SK-N-SH (cell line): ENCODE results near the gene PRDM5. TPM values are rescaled to one million over a fixed set of nuclear protein-coding genes. Genes with fewer than 3 reads are reported as not detected.

Source experiments
- CTCF ChIA-PET: fragments of 300-600, 350-600 bp; formaldehyde crosslinking; extraction: SDS; loops from one replicate; lab custom pipeline; 2021; lab: Yijun Ruan, JAX
- POLR2A ChIA-PET: fragments of 350-600 bp; sonication (Branson Sonifier 250); formaldehyde crosslinking; extraction: SDS; loops from one replicate; lab custom pipeline; 2020; ENCODE audit warnings: antibody characterized with exemption, inconsistent platforms; lab: Yijun Ruan, JAX
- DNase-seq: peaks from one replicate; pipeline ENCODE4 v3.0.0; 2012
- H2AFZ ChIP-seq: fragments of 200-600 bp; sonication (generic); 2 replicates; pipeline ENCODE4 v1.8.1; 2016; ENCODE audit warnings: antibody characterized with exemption, mild to moderate bottlenecking, low read depth
- H3F3A ChIP-seq: fragments of 200-600 bp; sonication (generic); replicated peaks from 2 replicates; pipeline ENCODE3; 2016; ENCODE audit warnings: antibody characterized with exemption, mild to moderate bottlenecking; ENCODE audit not compliant: insufficient read depth
- H3K27ac ChIP-seq, 2 experiments: fragments of 200-500 bp in 1 of 2; fragments of 200-600 bp in 1 of 2; sonication (Bioruptor generic) in 1 of 2; sonication (generic), shearing (Covaris generic) in 1 of 2; 2 replicates each; pipeline versions ENCODE4 v1.5.1 to v1.6.1; 2014 to 2016; ENCODE audit warnings: low read depth in 2 of 2, inconsistent platforms in 1 of 2, low read length in 1 of 2, mild to moderate bottlenecking in 1 of 2, mixed read lengths in 1 of 2
- H3K27me3 ChIP-seq: fragments of 200-600 bp; sonication (generic), shearing (Covaris generic); 2 replicates; pipeline ENCODE4 v1.6.1; 2016; ENCODE audit warnings: mixed run types; ENCODE audit not compliant: insufficient read depth
- H3K36me3 ChIP-seq, 2 experiments: fragments of 200-500 bp in 1 of 2; fragments of 200-600 bp in 1 of 2; sonication (Bioruptor generic) in 1 of 2; sonication (generic) in 1 of 2; replicated peaks in 1 of 2; 2 replicates each; pipeline versions ENCODE3 to v1.5.1; 2014 to 2016; ENCODE audit warnings: low read length in 1 of 2, mild to moderate bottlenecking in 1 of 2; ENCODE audit not compliant: insufficient read depth in 2 of 2, control insufficient read depth in 1 of 2
- H3K4me1 ChIP-seq, 2 experiments: fragments of 200-500 bp in 1 of 2; fragments of 200-600 bp in 1 of 2; sonication (Bioruptor generic) in 1 of 2; sonication (generic), shearing (Covaris generic) in 1 of 2; 2 replicates each; pipeline versions ENCODE4 v1.5.1 to v1.6.1; 2014 to 2016; ENCODE audit warnings: low read depth in 1 of 2, low read length in 1 of 2, mixed run types in 1 of 2; ENCODE audit not compliant: insufficient read depth in 2 of 2, control insufficient read depth in 1 of 2
- H3K4me2 ChIP-seq: fragments of 200-600 bp; sonication (generic), shearing (Covaris generic); 2 replicates; pipeline ENCODE4 v1.6.1; 2017; ENCODE audit warnings: mixed run types
- H3K4me3 ChIP-seq, 2 experiments: fragments of 200-500 bp in 1 of 2; fragments of 200-600 bp in 1 of 2; sonication (Bioruptor generic) in 1 of 2; sonication (generic), shearing (Covaris generic) in 1 of 2; 2 replicates each; pipeline versions ENCODE4 v1.5.1 to v1.8.1; 2014 to 2016; ENCODE audit warnings: low read depth in 2 of 2, inconsistent platforms in 1 of 2, low read length in 1 of 2, mild to moderate bottlenecking in 1 of 2, mixed read lengths in 1 of 2, moderate library complexity in 1 of 2
- H3K79me2 ChIP-seq: fragments of 200-600 bp; sonication (generic); 2 replicates; pipeline ENCODE4 v1.8.1; 2017; ENCODE audit warnings: mild to moderate bottlenecking; ENCODE audit not compliant: insufficient read depth
- H3K9ac ChIP-seq: fragments of 200-600 bp; sonication (generic); 2 replicates; pipeline ENCODE4 v1.6.1; 2017; ENCODE audit warnings: mixed run types
- H3K9me2 ChIP-seq: fragments of 200-600 bp; sonication (generic); 2 replicates; pipeline ENCODE4 v1.6.1; 2017; ENCODE audit warnings: mixed run types
- H3K9me3 ChIP-seq: fragments of 200-600 bp; sonication (generic); 2 replicates; pipeline ENCODE4 v1.6.1; 2017; ENCODE audit warnings: mixed run types, mild to moderate bottlenecking, moderate library complexity
- H4K20me1 ChIP-seq: fragments of 200-600 bp; sonication (generic); 2 replicates; pipeline ENCODE4 v1.6.1; 2017; ENCODE audit warnings: mild to moderate bottlenecking, mixed run types; ENCODE audit not compliant: insufficient read depth
- CHD2 ChIP-seq: fragments of 150-350 bp; IDR thresholded peaks from 2 replicates; pipeline ENCODE4 v1.6.1; 2018; ENCODE audit warnings: low read length; ENCODE audit not compliant: partially characterized antibody
- CTCF ChIP-seq: fragments of 200-600 bp; sonication (generic); IDR thresholded peaks from 2 replicates; pipeline ENCODE4 v1.6.1; 2017; ENCODE audit warnings: antibody characterized with exemption, mild to moderate bottlenecking, moderate library complexity
- GABPA ChIP-seq: IDR thresholded peaks from 2 replicates; pipeline ENCODE4 v1.4.0; 2012; ENCODE audit warnings: low read depth, mild to moderate bottlenecking
- IRF3 ChIP-seq: fragments of 150-350 bp; IDR thresholded peaks from 2 replicates; pipeline ENCODE4 v1.6.1; 2016; ENCODE audit warnings: mild to moderate bottlenecking, low read depth, low read length
- MEF2A ChIP-seq: IDR thresholded peaks from 2 replicates; pipeline ENCODE4 v1.4.0; 2012; ENCODE audit warnings: low read depth, borderline replicate concordance
- MXI1 ChIP-seq: IDR thresholded peaks from 2 replicates; pipeline ENCODE4 v1.6.1; 2012; ENCODE audit warnings: mild to moderate bottlenecking, low read depth, low read length, improper control_type of control experiment
- NFIC ChIP-seq: IDR thresholded peaks from 2 replicates; pipeline ENCODE4 v1.4.0; 2012; ENCODE audit warnings: borderline replicate concordance
- POLR2AphosphoS5 ChIP-seq: IDR thresholded peaks from 2 replicates; pipeline ENCODE4 v1.6.1; 2012; ENCODE audit warnings: low read depth, low read length
- RAD21 ChIP-seq: IDR thresholded peaks from 2 replicates; pipeline ENCODE4 v1.6.1; 2012; ENCODE audit warnings: mild to moderate bottlenecking, low read length
- RXRA ChIP-seq: IDR thresholded peaks from 2 replicates; pipeline ENCODE4 v1.4.0; 2012; ENCODE audit warnings: low read depth, mild to moderate bottlenecking, borderline replicate concordance
- SIN3A ChIP-seq: IDR thresholded peaks from 2 replicates; pipeline ENCODE4 v1.6.1; 2012; ENCODE audit warnings: low read depth, mild to moderate bottlenecking, low read length, moderate library complexity, borderline replicate concordance
- YY1 ChIP-seq: IDR thresholded peaks from 2 replicates; pipeline ENCODE4 v1.4.0; 2012; ENCODE audit warnings: low read depth, mild to moderate bottlenecking
- whole genome bisulfite sequencing: methylation state at CpG from one replicate; pipeline ENCODE4 v1.1.6; 2017; ENCODE audit warnings: low lambda C conversion rate; 5-methylcytosine and 5-hydroxymethylcytosine counted together
- polyA plus RNA-seq, 3 experiments: library from polyadenylated mRNA; depleted of rRNA; stranded (reverse); fragments of >200 nt; gene quantifications; 2 replicates each; pipeline ENCODE4 v1.2.3, GENCODE V29; 2012
- TF ChIP-seq, protein P1 (sequence below): IDR thresholded peaks from 2 replicates; pipeline ENCODE4 v1.6.1; 2012; ENCODE audit warnings: mild to moderate bottlenecking, low read depth, low read length, moderate library complexity
- TF ChIP-seq, protein P2 (sequence below): IDR thresholded peaks from 2 replicates; pipeline ENCODE4; 2012

PRDM5 gene
- polyA plus RNA-seq, 1 of the 3 experiments (the other 2 are of a cell fraction): 3.8 TPM

DNA sequence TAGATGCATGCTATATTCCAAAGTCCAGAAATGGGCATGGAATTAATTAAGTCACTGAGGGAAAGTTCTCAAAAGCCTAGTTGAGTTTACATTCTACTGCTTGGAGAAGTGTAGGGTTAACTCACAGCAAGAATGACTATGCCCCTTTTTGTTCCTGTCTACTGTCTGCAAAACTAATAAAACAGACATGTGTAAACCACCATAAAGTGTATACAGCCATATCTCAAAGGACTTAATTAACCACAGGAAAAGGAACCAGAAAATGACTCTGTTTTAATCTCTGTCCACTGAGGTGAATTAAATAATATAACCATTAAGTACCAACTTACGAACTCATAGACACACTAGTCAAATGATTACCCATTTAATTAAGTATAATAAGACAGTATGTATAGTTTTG, 84.9 kb downstream of the PRDM5 start:
- Histone ChIP-seq H3K27ac (no peak overlapping the region; a peak in 1 of 4 replicates), H3K4me1 (peaks cover 7 to 9% of the 10 kb centered on the region in 2 experiments; a peak in 2 of 4 replicates), H3K9me2 (no peaks in the 10 kb centered on the region), H3K27me3 (no peaks in the 10 kb centered on the region), H3F3A (peaks cover 5% of the 10 kb centered on the region)
- 93% methylated on average over 1 of the region's 1 CpG for WGBS
- no peak for TF ChIP-seq MEF2A
- TF ChIP-seq RXRA: no peak
- TF ChIP-seq POLR2AphosphoS5: no peak
- TF ChIP-seq IRF3: no peak
- no peak for TF ChIP-seq CTCF
- TF ChIP-seq SIN3A: no peak
- TF ChIP-seq CHD2: no peak
- no peak for TF ChIP-seq RAD21
- TF ChIP-seq GABPA: no peak
- TF ChIP-seq, protein P1, sequence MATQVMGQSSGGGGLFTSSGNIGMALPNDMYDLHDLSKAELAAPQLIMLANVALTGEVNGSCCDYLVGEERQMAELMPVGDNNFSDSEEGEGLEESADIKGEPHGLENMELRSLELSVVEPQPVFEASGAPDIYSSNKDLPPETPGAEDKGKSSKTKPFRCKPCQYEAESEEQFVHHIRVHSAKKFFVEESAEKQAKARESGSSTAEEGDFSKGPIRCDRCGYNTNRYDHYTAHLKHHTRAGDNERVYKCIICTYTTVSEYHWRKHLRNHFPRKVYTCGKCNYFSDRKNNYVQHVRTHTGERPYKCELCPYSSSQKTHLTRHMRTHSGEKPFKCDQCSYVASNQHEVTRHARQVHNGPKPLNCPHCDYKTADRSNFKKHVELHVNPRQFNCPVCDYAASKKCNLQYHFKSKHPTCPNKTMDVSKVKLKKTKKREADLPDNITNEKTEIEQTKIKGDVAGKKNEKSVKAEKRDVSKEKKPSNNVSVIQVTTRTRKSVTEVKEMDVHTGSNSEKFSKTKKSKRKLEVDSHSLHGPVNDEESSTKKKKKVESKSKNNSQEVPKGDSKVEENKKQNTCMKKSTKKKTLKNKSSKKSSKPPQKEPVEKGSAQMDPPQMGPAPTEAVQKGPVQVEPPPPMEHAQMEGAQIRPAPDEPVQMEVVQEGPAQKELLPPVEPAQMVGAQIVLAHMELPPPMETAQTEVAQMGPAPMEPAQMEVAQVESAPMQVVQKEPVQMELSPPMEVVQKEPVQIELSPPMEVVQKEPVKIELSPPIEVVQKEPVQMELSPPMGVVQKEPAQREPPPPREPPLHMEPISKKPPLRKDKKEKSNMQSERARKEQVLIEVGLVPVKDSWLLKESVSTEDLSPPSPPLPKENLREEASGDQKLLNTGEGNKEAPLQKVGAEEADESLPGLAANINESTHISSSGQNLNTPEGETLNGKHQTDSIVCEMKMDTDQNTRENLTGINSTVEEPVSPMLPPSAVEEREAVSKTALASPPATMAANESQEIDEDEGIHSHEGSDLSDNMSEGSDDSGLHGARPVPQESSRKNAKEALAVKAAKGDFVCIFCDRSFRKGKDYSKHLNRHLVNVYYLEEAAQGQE: no peak
- TF ChIP-seq, all 33 proteins: peak for 0
- CTCF ChIA-PET: interaction anchor here (1.3 kb wide), 1 partner anchor 9 kb away, joined by 3 read pairs; no protein-coding TSS in a partner anchor
- H3K36me3 ChIP-seq: no peaks in the 10 kb centered on the region
- no peaks in the 10 kb centered on the region for H4K20me1 ChIP-seq
- no peak overlapping the region for H3K4me3 ChIP-seq
- POLR2A ChIA-PET: no interaction called here
- no peaks in the 10 kb centered on the region for H3K79me2 ChIP-seq
- no peaks in the 10 kb centered on the region for H3K9me3 ChIP-seq
- H3K4me2 ChIP-seq: no peak overlapping the region
- H2AFZ ChIP-seq: no peak overlapping the region
- DNase-seq: no peak
- no peak overlapping the region for H3K9ac ChIP-seq

DNA sequence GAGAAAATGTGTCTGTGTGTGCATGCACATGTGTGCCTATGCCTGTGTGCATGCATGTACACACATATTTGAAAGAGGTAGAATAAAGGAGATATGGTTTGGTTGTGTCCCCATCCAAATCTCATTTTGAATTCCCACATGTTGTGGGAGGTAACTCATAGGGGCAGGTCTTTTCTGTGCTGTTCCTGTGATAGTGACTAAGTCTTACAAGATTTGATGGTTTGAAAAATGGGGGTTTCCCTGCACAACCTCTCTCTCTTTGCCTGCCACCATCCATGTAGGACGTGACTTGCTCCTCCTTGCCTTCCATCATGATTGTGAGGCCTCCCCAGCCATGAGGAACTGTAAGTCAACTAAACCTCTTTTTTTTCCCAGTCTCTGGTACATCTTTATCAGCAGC, 87.2 kb downstream of the PRDM5 start:
- ChIA-PET POLR2A (no interaction called here), CTCF (no interaction called here)
- H3K79me2 ChIP-seq: no peaks in the 10 kb centered on the region
- no peak overlapping the region for H3K4me2 ChIP-seq
- no peak overlapping the region for H3K9ac ChIP-seq
- H3K4me3 ChIP-seq: no peak overlapping the region
- H3K9me2 ChIP-seq: no peaks in the 10 kb centered on the region
- H4K20me1 ChIP-seq: no peaks in the 10 kb centered on the region
- no peaks in the 10 kb centered on the region for H3K36me3 ChIP-seq
- no peak overlapping the region for H2AFZ ChIP-seq
- no peak overlapping the region for H3K27ac ChIP-seq
- no peaks in the 10 kb centered on the region for H3K27me3 ChIP-seq
- H3K9me3 ChIP-seq: no peaks in the 10 kb centered on the region
- 88% methylated on average over 1 of the region's 1 CpG for WGBS
- no peak for DNase-seq
- no peaks in the 10 kb centered on the region for H3F3A ChIP-seq
- H3K4me1 ChIP-seq: peaks cover 0 to 5% of the 10 kb centered on the region in 2 experiments; a peak in 2 of 4 replicates
- TF ChIP-seq NFIC (no peak), YY1 (no peak), GABPA (no peak), IRF3 (no peak), MXI1 (no peak), MEF2A (no peak)
- TF ChIP-seq, protein P2, sequence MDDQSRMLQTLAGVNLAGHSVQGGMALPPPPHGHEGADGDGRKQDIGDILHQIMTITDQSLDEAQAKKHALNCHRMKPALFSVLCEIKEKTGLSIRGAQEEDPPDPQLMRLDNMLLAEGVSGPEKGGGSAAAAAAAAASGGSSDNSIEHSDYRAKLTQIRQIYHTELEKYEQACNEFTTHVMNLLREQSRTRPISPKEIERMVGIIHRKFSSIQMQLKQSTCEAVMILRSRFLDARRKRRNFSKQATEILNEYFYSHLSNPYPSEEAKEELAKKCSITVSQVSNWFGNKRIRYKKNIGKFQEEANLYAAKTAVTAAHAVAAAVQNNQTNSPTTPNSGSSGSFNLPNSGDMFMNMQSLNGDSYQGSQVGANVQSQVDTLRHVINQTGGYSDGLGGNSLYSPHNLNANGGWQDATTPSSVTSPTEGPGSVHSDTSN: no peak
- TF ChIP-seq, protein P1: no peak
